Naive thymus-derived CD8-positive, alpha-beta T cell (primary cell): ENCODE measurements around the gene TSPAN17. TPM values are rescaled to one million over a fixed set of nuclear protein-coding genes. Genes with fewer than 3 reads are reported as not detected.

Source experiments
- ATAC-seq, 2 donors: fragments of 150-1000 bp; cut with Tn5 transposase in 1 of 2; sonication (Bioruptor Pico), chemical (Tn5 transposase) in 1 of 2; 1 replicate in 1 of 2; 2 replicates in 1 of 2; pipeline ENCODE4 v1.10.0; 2021; ENCODE audit warnings: mild to moderate bottlenecking in 2 of 2, moderate library complexity in 2 of 2
- POLR2A ChIA-PET: fragments of 350-600 bp; sonication (Branson Sonifier 250); formaldehyde crosslinking; loops from one replicate; lab custom pipeline; 2021; ENCODE audit warnings: antibody characterized with exemption; lab: Charles Lee
- DNase-seq, 10 donors: peaks; one replicate each; pipeline versions ENCODE4 v3.0.0 to v3.0.0-alpha.2; 2020 to 2022
- H3K27ac Mint-ChIP-seq, 10 donors: one replicate each; pipeline ENCODE4 v1.8.0; 2020 to 2022; ENCODE audit warnings: mild to moderate bottlenecking in 10 of 10, mixed read lengths in 10 of 10, moderate library complexity in 4 of 10, inconsistent platforms in 1 of 10
- H3K27me3 Mint-ChIP-seq, 5 donors: one replicate each; pipeline ENCODE4 v1.8.0; 2021 to 2022; ENCODE audit warnings: mixed read lengths in 5 of 5
- H3K36me3 Mint-ChIP-seq, 3 donors: one replicate each; pipeline ENCODE4 v1.8.0; 2020 to 2022; ENCODE audit warnings: mixed read lengths in 3 of 3, mild to moderate bottlenecking in 2 of 3, inconsistent platforms in 1 of 3
- H3K4me1 Mint-ChIP-seq, 4 donors: one replicate each; pipeline ENCODE4 v1.8.0; 2021 to 2022; ENCODE audit warnings: mixed read lengths in 4 of 4
- H3K4me3 Mint-ChIP-seq, 10 donors: one replicate each; pipeline ENCODE4 v1.8.0; 2020 to 2022; ENCODE audit warnings: mild to moderate bottlenecking in 10 of 10, mixed read lengths in 10 of 10, moderate library complexity in 6 of 10, inconsistent platforms in 1 of 10
- H3K9me3 Mint-ChIP-seq, 9 donors: one replicate each; pipeline ENCODE4 v1.8.0; 2020 to 2022; ENCODE audit warnings: mixed read lengths in 9 of 9, mild to moderate bottlenecking in 3 of 9, inconsistent platforms in 1 of 9, moderate library complexity in 1 of 9
- polyA plus RNA-seq, 3 donors: library from polyadenylated mRNA; unstranded; fragments of 300-500 nt; fragmentation: Illumina TruSeq; gene quantifications; one replicate each; pipeline ENCODE4 v1.2.3, GENCODE V29; 2021
- total RNA-seq, 8 experiments: library from RNA in 2 of 8; stranded (reverse) in 2 of 8; gene quantifications; one replicate each; pipeline ENCODE4 v1.2.3 and lab custom pipeline; 2021 to 2026

TSPAN17 gene
- total and polyA plus RNA-seq, 5 experiments from 2014 or later = 13.5 to 26.0 (median 19.4) TPM

DNA sequence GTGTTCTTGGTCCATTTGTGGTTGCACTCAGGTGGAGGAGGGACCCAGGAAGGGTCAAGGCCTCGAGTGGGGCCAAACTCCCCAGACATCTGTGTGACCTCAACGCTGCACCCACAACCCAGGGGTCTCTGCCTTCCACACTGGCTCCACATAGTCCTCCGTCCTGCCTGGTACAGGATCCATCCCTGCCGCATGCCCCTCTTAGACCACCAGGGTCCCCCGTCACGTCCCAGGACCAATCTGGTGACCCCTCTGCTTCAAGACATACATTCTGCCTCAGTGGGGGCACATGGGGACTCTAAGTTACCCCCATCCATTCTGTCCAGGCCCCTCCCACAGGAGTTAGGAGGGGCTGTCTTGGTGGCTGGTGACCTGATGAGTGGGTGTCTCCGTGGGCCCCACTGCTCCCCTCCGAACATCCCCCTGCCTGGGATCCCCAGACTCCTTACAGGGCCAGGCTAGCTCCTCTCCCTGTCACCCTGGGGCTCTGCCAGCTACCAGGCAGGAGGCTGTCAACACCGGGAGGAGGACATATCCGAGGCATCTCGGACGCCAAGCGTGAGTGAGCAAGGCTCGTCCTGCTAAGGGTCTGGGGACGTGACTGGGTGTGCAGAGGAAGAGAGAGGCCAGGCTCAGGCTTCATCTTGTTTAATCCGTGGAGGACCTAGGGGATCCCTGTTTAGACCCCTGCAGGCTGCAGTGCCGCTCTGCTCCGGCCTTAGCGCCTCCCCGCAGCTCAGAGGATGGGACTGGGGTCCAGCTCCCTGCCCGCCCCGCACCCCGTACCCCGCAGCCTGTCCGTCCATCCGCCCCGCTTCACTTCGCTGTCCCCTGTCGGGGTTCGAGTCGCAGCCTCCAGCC lies 32.3 kb downstream of the TSPAN17 start:
- H3K27ac Mint-ChIP-seq = no peak overlapping the region
- peaks cover 22 to 74% (median 52%) of the 10 kb centered on the region in 5 donors for H3K27me3 Mint-ChIP-seq
- POLR2A ChIA-PET = no interaction called here

DNA sequence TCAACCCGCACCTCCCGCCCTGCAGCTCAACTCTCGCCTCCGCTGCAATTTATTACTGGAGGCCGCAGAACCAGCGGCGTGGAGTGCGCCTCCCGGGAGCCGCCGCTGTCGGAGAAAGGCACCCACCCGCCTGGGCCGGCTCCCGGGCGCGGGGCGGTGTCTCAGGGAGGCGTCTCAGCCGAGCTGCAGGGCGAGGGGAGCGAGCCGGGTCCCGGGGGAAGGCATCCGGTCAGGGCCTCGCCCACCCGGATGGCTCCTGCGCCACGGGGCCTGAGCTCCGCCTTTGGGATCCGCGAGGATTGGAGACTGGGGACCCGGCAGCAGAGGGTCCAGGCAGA lies 32.9 kb downstream of the TSPAN17 start:
- Mint-ChIP-seq H3K4me3 (no peak overlapping the region), H3K4me1 (peaks cover 0 to 1% (median 0%) of the 10 kb centered on the region in 4 donors), H3K27ac (no peak overlapping the region), H3K9me3 (peaks cover 2 to 19% (median 8%) of the 10 kb centered on the region in 9 donors), H3K27me3 (peaks cover 25 to 74% (median 54%) of the 10 kb centered on the region in 5 donors), H3K36me3 (peaks cover 0 to 14% (median 6%) of the 10 kb centered on the region in 3 donors)
- ATAC-seq (no peak), DNase-seq (no peak)
- POLR2A ChIA-PET = no interaction called here

More for the DNA sequence above, 32.3 kb downstream of the TSPAN17 start:
- H3K9me3 Mint-ChIP-seq = peaks cover 0 to 13% (median 4%) of the 10 kb centered on the region in 9 donors
- DNase-seq = no peak
- no peak overlapping the region for H3K4me3 Mint-ChIP-seq
- no peak for ATAC-seq
- peaks cover 0 to 9% (median 4%) of the 10 kb centered on the region in 3 donors for H3K36me3 Mint-ChIP-seq
- H3K4me1 Mint-ChIP-seq = peaks cover 0 to 1% (median 0%) of the 10 kb centered on the region in 4 donors

DNA sequence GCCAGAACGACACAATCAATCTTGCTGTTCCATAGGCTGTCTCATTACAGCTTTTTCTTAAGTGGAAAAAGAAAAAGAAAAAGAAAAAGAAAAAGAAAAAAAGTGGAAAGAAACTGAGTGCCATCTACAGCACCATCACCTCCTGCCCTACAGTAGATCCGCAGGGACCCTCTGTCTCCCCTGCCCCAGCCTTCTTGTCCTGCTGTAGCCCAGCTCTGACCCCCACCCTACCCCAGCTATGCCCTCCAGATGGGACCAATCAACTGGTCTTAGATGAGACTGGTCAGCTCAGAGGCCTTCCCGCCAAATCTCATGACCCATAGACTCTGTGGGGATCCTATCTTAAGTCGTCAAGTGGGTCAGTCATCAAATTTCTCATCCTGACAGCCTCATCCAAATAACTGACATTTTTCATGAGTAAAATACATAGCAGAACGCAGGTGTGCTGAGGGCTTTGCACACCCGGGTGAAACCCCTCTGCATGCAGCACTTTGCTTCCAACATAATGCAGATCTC lies 34.8 kb downstream of the TSPAN17 start:
- Mint-ChIP-seq H3K9me3 (peaks cover 8 to 28% (median 16%) of the 10 kb centered on the region in 9 donors), H3K4me3 (no peak overlapping the region), H3K27ac (no peak overlapping the region), H3K36me3 (peaks cover 0 to 23% (median 9%) of the 10 kb centered on the region in 3 donors), H3K27me3 (peaks cover 26 to 67% (median 53%) of the 10 kb centered on the region in 5 donors), H3K4me1 (peaks cover 0 to 1% (median 0%) of the 10 kb centered on the region in 4 donors)
- POLR2A ChIA-PET = no interaction called here
- DNase-seq (no peak), ATAC-seq (no peak)

DNA sequence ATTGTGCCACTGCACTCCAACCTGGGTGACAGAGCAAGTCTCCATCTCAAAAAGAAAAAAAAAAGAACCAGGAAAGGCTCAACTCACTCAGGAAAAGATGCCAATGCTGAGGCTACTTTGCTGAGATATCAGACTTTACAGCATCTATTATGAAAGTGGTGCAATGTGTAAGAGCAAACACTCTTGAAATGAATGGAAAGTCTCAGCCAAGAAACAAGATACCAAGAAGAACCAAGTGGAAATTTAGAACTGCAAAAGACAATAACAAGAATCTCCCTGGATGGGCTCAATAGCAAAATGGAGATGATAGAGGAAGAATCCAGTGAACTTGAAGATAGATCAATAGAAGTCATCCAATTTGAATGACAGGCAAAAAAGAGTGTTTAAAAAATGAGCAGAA lies 37.7 kb downstream of the TSPAN17 start:
- H3K4me3 Mint-ChIP-seq = no peak overlapping the region
- peaks cover 4 to 23% (median 7%) of the 10 kb centered on the region in 3 donors for H3K36me3 Mint-ChIP-seq
- no peaks in the 10 kb centered on the region for H3K4me1 Mint-ChIP-seq
- H3K27ac Mint-ChIP-seq = no peak overlapping the region
- H3K9me3 Mint-ChIP-seq = peaks cover 8 to 41% (median 24%) of the 10 kb centered on the region in 9 donors
- DNase-seq (no peak), ATAC-seq (no peak)
- POLR2A ChIA-PET = no interaction called here
- peaks cover 28 to 49% (median 37%) of the 10 kb centered on the region in 5 donors for H3K27me3 Mint-ChIP-seq

DNA sequence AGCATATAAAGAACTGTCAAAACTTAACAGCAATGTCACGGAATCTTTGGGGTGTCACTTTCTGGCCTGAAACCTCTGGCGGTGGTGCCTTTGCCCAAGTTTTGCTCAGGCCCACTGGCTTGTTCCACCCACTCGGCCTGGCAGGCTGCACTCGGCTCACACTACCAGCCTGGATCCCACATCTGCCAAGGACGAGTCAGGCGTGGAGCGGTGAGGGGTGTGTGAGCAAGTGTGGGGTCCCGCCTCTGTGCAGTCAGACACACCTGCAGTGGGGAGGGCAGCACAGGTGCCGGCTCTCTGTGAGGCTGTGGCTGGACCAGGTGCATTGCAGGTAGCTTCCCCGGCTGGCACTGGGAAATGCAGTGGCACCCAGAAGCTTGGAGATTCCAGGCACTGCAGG lies 40.0 kb downstream of the TSPAN17 start:
- Mint-ChIP-seq H3K27ac (no peak overlapping the region), H3K27me3 (peaks cover 31 to 51% (median 44%) of the 10 kb centered on the region in 5 donors), H3K4me1 (no peaks in the 10 kb centered on the region), H3K9me3 (peaks cover 8 to 41% (median 26%) of the 10 kb centered on the region in 9 donors), H3K36me3 (peaks cover 4 to 23% (median 7%) of the 10 kb centered on the region in 3 donors), H3K4me3 (no peak overlapping the region)
- DNase-seq = no peak
- ATAC-seq = no peak
- POLR2A ChIA-PET = no interaction called here

DNA sequence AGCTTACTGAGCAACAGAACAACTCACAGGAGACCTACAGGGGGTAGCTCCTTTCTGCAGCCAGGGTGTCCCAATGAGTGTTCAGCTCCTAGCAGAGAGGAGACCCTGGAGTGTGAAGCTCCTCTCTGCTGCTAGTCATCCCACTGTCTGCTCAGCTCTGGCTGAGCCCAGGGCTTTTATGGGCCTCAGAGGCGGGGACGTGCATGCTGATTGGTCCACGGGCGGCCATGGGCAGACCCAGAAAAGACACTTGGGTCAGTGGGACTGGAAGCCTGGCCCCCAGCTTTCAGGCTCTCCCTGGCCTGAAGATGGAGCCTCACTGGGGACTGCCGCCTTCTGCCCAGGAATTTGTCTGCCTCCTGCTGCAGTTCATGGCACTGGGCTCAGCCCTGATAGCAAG lies 40.6 kb downstream of the TSPAN17 start:
- Mint-ChIP-seq H3K27me3 (peaks cover 29 to 50% (median 42%) of the 10 kb centered on the region in 5 donors), H3K4me1 (peaks cover 0 to 2% (median 0%) of the 10 kb centered on the region in 4 donors), H3K27ac (no peak overlapping the region), H3K4me3 (no peak overlapping the region), H3K9me3 (peaks cover 8 to 41% (median 26%) of the 10 kb centered on the region in 9 donors), H3K36me3 (peaks cover 4 to 23% (median 7%) of the 10 kb centered on the region in 3 donors)
- ATAC-seq (no peak), DNase-seq (no peak)
- POLR2A ChIA-PET = no interaction called here

DNA sequence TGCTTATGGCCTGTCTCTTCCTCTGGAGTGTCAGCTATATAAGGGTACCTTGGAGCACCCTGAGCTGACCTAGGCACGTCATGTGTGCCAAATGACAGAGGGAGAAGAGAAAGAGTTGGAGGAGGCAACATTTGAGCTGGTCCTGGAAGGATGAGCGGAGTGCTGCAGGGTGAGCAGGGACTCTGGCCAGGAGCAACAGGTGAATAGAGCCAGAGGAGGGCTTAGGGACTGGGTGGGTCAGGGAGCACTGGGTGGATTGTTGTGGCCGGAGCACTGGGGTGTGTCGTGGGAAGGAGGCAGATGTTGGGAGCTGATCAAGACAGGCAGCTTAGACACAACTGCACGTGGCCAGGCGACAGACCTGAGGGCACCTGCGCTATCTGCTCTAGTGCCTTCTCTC lies 43.6 kb downstream of the TSPAN17 start:
- ATAC-seq (no peak), DNase-seq (no peak)
- Mint-ChIP-seq H3K4me1 (peaks cover 0 to 2% (median 0%) of the 10 kb centered on the region in 4 donors), H3K4me3 (peak overlapping the region in 1 of 10 donors; percentile 11), H3K9me3 (peaks cover 1 to 19% (median 3%) of the 10 kb centered on the region in 9 donors), H3K27ac (peak overlapping the region in 1 of 10 donors; percentile 15), H3K27me3 (peaks cover 35 to 67% (median 56%) of the 10 kb centered on the region in 5 donors), H3K36me3 (peaks cover 0 to 4% (median 2%) of the 10 kb centered on the region in 3 donors)
- POLR2A ChIA-PET = no interaction called here

DNA sequence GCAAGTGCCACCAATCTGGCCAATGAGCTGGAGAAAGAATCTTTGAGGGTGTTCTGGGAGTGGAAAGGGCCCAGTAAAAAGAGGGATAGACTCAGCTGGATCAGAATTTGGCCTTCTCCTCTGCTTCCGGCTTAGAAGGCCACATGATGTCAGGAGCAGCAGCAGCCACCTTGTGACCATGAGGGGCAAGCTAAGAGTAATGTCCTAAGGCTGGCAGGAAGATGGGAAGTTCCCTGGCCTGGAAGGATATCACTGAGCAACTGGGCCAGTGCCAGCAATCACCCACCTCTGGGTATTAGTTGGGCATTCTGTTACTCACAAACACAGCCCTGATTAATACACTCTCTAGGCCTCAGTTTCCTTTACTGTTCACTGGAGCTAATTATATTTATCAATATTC lies 44.2 kb downstream of the TSPAN17 start:
- ATAC-seq (no peak), DNase-seq (no peak)
- POLR2A ChIA-PET = no interaction called here
- peak overlapping the region in 1 of 10 donors; percentile 9 for H3K27ac Mint-ChIP-seq
- peaks cover 0 to 4% (median 0%) of the 10 kb centered on the region in 3 donors for H3K36me3 Mint-ChIP-seq
- peaks cover 0 to 17% (median 0%) of the 10 kb centered on the region in 9 donors for H3K9me3 Mint-ChIP-seq
- peaks cover 35 to 72% (median 58%) of the 10 kb centered on the region in 5 donors for H3K27me3 Mint-ChIP-seq
- no peak overlapping the region for H3K4me3 Mint-ChIP-seq
- peaks cover 0 to 2% (median 0%) of the 10 kb centered on the region in 4 donors for H3K4me1 Mint-ChIP-seq

DNA sequence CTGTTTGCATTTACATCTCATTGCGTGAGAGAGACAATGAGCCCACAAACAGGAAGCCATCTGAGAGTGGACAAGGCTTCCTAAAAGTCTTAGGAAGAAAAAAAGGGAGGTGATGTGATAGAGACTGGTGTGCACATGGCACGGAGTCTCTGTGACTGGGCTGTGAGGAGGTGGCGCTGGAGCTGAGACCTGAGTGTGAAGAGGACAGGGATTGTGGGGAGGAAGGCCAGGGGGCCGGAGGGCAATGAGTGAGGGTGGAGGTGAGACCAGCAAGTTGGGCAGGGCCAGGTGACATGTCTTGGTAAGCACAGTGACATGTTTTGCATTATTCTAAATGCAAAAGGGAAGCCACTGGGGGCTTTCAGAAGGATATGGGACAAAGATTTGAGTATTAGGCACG lies 45.0 kb downstream of the TSPAN17 start:
- no peak for ATAC-seq
- peak overlapping the region in 1 of 10 donors; percentile 76 for H3K27ac Mint-ChIP-seq
- H3K27me3 Mint-ChIP-seq = peaks cover 39 to 79% (median 62%) of the 10 kb centered on the region in 5 donors
- POLR2A ChIA-PET = no interaction called here
- H3K36me3 Mint-ChIP-seq = peaks cover 0 to 4% (median 0%) of the 10 kb centered on the region in 3 donors
- H3K4me1 Mint-ChIP-seq = peaks cover 0 to 2% (median 0%) of the 10 kb centered on the region in 4 donors
- no peak overlapping the region for H3K4me3 Mint-ChIP-seq
- peaks cover 0 to 17% (median 0%) of the 10 kb centered on the region in 9 donors for H3K9me3 Mint-ChIP-seq
- DNase-seq = no peak

DNA sequence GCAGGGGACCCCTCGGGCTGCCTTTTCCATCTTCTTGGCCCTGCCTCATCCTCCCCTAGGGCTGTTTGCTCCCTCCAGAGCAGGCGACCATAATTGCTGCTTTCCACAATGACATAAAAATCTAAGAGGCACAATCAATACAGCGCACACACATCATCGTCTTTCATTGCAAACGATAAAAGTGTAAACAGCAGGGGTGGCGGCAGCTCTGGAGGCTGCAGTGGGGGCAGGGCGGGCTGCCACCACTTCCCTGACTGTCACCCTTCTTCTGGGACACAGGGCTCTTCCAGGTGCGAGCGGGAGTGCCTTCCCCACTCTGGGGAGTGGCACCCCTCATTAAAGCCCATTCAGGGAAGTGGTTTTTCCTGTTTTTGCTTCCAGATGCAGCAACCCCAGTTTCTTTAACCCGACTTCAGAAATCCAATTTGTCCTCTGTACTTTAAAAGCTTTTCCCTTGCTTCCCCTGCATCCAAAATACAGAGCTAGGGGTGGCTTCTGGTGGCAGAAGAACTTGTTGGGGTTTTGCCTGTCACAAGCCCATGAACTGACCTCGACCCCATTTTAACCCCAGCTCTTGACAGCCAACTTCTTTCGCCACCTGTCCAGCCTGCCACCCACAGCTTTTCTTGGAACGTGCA lies 45.7 kb downstream of the TSPAN17 start:
- Mint-ChIP-seq H3K4me3 (no peak overlapping the region), H3K27me3 (peaks cover 39 to 86% (median 67%) of the 10 kb centered on the region in 5 donors), H3K9me3 (peaks cover 0 to 17% (median 0%) of the 10 kb centered on the region in 9 donors), H3K4me1 (peaks cover 0 to 2% (median 0%) of the 10 kb centered on the region in 4 donors), H3K27ac (no peak overlapping the region), H3K36me3 (peaks cover 0 to 4% (median 0%) of the 10 kb centered on the region in 3 donors)
- POLR2A ChIA-PET = interaction anchor here (0.6 kb wide), 1 partner anchor 114 kb away, joined by 5 read pairs; no protein-coding TSS in a partner anchor
- ATAC-seq (no peak), DNase-seq (no peak)

DNA sequence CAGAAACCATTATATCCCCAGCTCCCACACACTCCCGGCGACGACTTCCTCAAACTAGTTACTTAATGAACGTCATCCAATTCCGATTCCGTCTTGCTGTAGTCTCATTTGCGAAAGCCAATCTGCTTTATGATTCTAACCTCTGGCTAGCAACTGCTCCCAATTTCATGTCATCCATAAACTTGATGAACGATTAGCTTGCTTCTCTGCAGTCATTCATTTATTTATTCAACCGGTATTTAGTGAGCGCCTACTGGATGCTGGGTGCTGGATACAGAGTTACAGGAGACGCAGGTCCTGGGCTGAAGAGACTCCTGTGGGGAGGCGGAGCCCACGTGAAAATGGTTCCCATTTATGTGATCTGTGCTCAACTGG lies 46.2 kb downstream of the TSPAN17 start:
- Mint-ChIP-seq H3K36me3 (peaks cover 0 to 4% (median 0%) of the 10 kb centered on the region in 3 donors), H3K27me3 (peaks cover 43 to 91% (median 71%) of the 10 kb centered on the region in 5 donors), H3K4me3 (no peak overlapping the region), H3K9me3 (peaks cover 0 to 16% (median 0%) of the 10 kb centered on the region in 9 donors), H3K27ac (no peak overlapping the region), H3K4me1 (peaks cover 0 to 2% (median 0%) of the 10 kb centered on the region in 4 donors)
- POLR2A ChIA-PET = interaction anchor here (0.6 kb wide), 1 partner anchor 115 kb away, joined by 5 read pairs; no protein-coding TSS in a partner anchor
- DNase-seq (no peak), ATAC-seq (no peak)

DNA sequence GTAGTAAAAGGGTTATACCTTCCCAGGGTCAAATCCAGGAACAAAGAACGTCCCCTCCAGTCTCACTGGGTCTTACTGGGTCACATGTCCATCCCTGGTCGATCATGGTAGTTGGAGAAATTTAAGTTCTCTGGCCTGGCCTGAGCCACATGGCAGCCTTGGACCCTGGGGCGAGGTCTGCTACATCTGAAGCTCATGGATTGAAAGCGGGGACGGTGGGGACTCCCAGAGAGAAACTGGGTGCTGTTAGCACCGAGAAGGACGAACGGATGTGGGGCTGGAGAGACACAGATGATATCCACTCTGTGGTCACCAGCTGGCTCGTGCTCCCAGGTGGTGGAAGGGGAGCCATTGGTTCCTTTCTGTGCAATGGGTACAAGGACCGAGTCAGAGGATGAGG lies 46.9 kb downstream of the TSPAN17 start:
- no peak for DNase-seq
- Mint-ChIP-seq H3K36me3 (peaks cover 0 to 4% (median 0%) of the 10 kb centered on the region in 3 donors), H3K9me3 (peaks cover 0 to 12% (median 0%) of the 10 kb centered on the region in 9 donors), H3K4me3 (no peak overlapping the region), H3K4me1 (peaks cover 0 to 2% (median 0%) of the 10 kb centered on the region in 4 donors), H3K27ac (no peak overlapping the region), H3K27me3 (peaks cover 44 to 97% (median 71%) of the 10 kb centered on the region in 5 donors)
- POLR2A ChIA-PET = no interaction called here
- no peak for ATAC-seq
